ENCODE results near the gene MYBPH. TPM values are rescaled to one million over a fixed set of nuclear protein-coding genes. Genes with fewer than 3 reads are reported as not detected.

MYBPH gene
- total RNA-seq, 2 donors from 2014 or later, result not detected

DNA sequence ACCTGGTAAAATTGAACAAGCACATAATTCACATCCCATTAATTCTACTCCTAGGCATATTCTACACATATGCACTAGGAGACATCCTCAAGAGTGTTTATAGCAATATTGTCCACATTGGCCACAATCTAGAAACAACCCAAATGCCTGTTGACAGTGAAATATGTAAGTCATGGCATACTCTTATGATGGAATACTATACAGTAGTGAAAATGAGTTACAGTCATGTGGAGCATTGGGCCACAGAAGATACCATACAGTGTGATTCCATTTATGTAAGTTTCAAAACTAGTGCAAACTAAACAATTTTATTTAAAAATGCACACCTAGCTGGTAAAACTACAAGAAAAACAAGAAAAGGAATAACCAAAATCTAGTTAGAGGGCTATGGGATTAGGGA lies 34.7 kb upstream of the MYBPH start:
- intact Hi-C loops (cut with DNase I), result loop anchor here (10.0 kb wide), 1 partner anchor 166 kb away; no protein-coding TSS in a partner anchor
- TF ChIP-seq, protein P1, sequence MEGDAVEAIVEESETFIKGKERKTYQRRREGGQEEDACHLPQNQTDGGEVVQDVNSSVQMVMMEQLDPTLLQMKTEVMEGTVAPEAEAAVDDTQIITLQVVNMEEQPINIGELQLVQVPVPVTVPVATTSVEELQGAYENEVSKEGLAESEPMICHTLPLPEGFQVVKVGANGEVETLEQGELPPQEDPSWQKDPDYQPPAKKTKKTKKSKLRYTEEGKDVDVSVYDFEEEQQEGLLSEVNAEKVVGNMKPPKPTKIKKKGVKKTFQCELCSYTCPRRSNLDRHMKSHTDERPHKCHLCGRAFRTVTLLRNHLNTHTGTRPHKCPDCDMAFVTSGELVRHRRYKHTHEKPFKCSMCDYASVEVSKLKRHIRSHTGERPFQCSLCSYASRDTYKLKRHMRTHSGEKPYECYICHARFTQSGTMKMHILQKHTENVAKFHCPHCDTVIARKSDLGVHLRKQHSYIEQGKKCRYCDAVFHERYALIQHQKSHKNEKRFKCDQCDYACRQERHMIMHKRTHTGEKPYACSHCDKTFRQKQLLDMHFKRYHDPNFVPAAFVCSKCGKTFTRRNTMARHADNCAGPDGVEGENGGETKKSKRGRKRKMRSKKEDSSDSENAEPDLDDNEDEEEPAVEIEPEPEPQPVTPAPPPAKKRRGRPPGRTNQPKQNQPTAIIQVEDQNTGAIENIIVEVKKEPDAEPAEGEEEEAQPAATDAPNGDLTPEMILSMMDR (IDR thresholded peaks at IDR 0.05), result no peak
- TF ChIP-seq POLR2A (IDR thresholded peaks at IDR 0.05), result no peak
- Histone ChIP-seq H3K36me3 (replicated peaks in 1 of 2; ENCODE audit: insufficient read depth in 1 of 2, low read depth in 2 of 2) (no peaks in the 10 kb centered on the region), H3K27me3 (no peaks in the 10 kb centered on the region), H3K9me3 (no peaks in the 10 kb centered on the region), H3K27ac (no peak overlapping the region), H3K4me1 (no peaks in the 10 kb centered on the region), H3K4me3 (no peak overlapping the region)
- ATAC-seq, result no peak
- DNase-seq, result no peak

DNA sequence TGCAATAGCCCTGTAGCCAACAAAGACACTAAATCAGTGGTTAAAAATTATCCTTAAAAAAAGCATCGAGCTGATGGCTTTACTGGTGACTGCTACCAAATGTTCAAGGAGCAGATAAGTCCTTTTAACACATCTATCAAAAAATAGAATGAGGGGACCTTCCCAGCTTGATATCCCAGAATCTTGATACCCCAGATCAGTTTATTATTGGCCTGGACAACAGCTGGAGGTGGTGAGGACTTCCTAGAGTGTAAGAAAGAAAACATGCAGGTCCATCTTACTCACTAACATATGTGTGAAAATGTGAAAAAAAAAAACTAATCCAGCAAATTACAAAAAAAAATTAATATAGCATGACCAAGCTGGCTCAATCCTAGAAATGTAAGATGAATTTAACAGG lies 32.6 kb upstream of the MYBPH start:
- Histone ChIP-seq H3K9me3 (no peaks in the 10 kb centered on the region), H3K27me3 (no peaks in the 10 kb centered on the region), H3K4me1 (no peaks in the 10 kb centered on the region), H3K36me3 (replicated peaks in 1 of 2; ENCODE audit: insufficient read depth in 1 of 2, low read depth in 2 of 2) (no peaks in the 10 kb centered on the region), H3K27ac (no peak overlapping the region), H3K4me3 (no peak overlapping the region)
- intact Hi-C loops (cut with DNase I), result no loop called here
- WGBS, 2 donors, result 69 to 70% methylated on average over 1 of the region's 1 CpG
- DNase-seq (no peak), ATAC-seq (no peak)
- TF ChIP-seq POLR2A (IDR thresholded peaks at IDR 0.05), result no peak
- TF ChIP-seq, protein P1 (IDR thresholded peaks at IDR 0.05), result no peak

DNA sequence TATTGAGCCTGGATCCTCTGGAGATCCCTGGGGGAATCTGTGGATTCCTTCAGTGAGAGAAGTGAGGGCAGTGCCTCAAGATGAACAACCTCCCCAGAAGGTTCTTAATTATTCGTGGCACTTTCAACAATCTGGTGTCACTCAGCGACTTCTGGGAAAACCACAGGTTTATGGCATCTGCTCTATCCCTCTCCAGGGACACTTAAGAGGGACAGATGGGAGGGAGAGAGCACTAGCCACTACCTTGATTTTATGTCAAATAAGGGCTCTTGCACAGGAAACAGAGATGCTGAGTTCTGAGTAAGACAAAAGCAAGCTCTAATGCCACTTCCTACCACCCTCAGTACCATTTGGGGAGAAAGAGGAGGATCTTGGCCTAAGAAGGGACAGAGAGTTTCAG lies 32.1 kb upstream of the MYBPH start:
- no peaks in the 10 kb centered on the region for H3K27me3 ChIP-seq
- DNase-seq (no peak), ATAC-seq (no peak)
- no peak overlapping the region for H3K27ac ChIP-seq
- no peaks in the 10 kb centered on the region for H3K36me3 ChIP-seq (replicated peaks in 1 of 2; ENCODE audit: insufficient read depth in 1 of 2, low read depth in 2 of 2)
- H3K9me3 ChIP-seq, result no peaks in the 10 kb centered on the region
- no peaks in the 10 kb centered on the region for H3K4me1 ChIP-seq
- TF ChIP-seq, protein P1 (IDR thresholded peaks at IDR 0.05), result no peak
- no peak for TF ChIP-seq POLR2A (IDR thresholded peaks at IDR 0.05)
- intact Hi-C loops (cut with DNase I), result no loop called here
- WGBS, 2 donors, result 56 to 80% methylated on average over 2 of the region's 2 CpGs
- H3K4me3 ChIP-seq, result no peak overlapping the region

DNA sequence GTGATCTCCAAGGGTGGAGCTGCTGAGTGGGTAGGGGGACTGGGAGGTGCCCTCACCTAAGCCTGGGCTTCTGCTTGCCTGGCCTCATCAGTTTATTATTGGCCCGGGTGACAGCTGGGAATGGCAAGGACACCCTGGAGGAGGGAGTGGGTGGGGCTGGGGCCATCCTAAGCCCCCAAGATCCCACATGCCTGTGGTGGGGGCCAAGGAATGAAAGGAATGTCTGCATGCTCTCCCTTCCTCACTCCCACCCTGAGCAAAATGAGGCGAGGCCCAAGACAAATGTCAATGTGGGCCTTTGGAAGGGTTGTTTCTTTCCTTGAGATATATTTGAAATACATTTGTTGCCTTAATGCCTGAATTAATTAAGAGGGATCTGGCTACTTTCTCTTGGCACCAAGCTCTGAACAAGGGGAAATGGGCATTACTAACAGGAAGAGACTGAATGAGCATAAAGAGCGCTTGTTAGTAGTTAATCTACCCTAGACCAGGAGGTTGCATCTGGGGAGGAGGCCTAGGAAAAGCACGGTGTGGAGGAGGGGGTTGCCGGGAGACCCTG lies 30.6 kb upstream of the MYBPH start:
- no peaks in the 10 kb centered on the region for H3K9me3 ChIP-seq
- ATAC-seq, result no peak
- intact Hi-C loops (cut with DNase I), result no loop called here
- no peak for DNase-seq
- H3K4me1 ChIP-seq, result no peaks in the 10 kb centered on the region
- no peaks in the 10 kb centered on the region for H3K27me3 ChIP-seq
- TF ChIP-seq POLR2A (IDR thresholded peaks at IDR 0.05), result no peak
- TF ChIP-seq, protein P1 (IDR thresholded peaks at IDR 0.05), result no peak
- no peak overlapping the region for H3K4me3 ChIP-seq
- 81 to 98% methylated on average over 4 to 5 of the region's 5 CpGs for WGBS, 2 donors
- H3K27ac ChIP-seq, result no peak overlapping the region
- H3K36me3 ChIP-seq (replicated peaks in 1 of 2; ENCODE audit: insufficient read depth in 1 of 2, low read depth in 2 of 2), result no peaks in the 10 kb centered on the region

DNA sequence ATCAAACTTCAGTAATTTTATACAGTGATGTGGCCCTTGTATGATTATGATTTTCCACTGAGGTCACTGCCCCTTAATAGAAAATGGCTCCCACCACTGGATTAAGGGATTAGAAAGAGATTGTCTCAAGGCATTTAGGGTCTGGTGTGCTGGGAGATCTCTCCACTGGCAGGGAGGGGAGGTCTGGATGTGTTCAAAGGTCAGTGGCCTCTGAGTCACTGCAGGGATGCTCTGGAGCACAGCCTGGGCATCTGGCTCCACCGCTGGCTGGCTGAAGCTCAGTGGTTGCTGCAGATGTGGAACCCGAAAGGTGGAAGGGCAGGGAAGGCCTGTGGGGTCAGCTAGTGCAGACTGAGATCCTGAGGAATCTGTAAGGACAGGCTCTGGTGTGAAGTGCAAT lies 29.1 kb upstream of the MYBPH start:
- H3K4me1 ChIP-seq, result no peaks in the 10 kb centered on the region
- DNase-seq (no peak), ATAC-seq (no peak)
- no peaks in the 10 kb centered on the region for H3K9me3 ChIP-seq
- TF ChIP-seq, protein P1 (IDR thresholded peaks at IDR 0.05), result no peak
- TF ChIP-seq POLR2A (IDR thresholded peaks at IDR 0.05), result no peak
- no peaks in the 10 kb centered on the region for H3K27me3 ChIP-seq
- no peak overlapping the region for H3K4me3 ChIP-seq
- H3K36me3 ChIP-seq (replicated peaks in 1 of 2; ENCODE audit: insufficient read depth in 1 of 2, low read depth in 2 of 2), result no peaks in the 10 kb centered on the region
- 58 to 86% methylated on average over 2 of the region's 2 CpGs for WGBS, 2 donors
- intact Hi-C loops (cut with DNase I), result no loop called here
- H3K27ac ChIP-seq, result no peak overlapping the region
